NCI-H128 (cell line): ENCODE data around the gene ATG5.
"Not testable (repeated sequence)": the region's sequence is repeated elsewhere in the genome, so short reads cannot be mapped to it uniquely, and the experiment has no call there.

ENCODE experiments used
- DNase-seq: peaks from one replicate; lab custom pipeline; 2025; ENCODE audit not compliant: unreplicated experiment; lab: John Stamatoyannopoulos, UW

The ATG5 gene

GRCh38 chr6:106259748-106260147 is 65.8 kb downstream of the ATG5 start:
- DNase-seq, result not testable (repeated sequence)

- DNase-seq, result no peak
Observed at GRCh38 chr6:106258726-106259125, 66.8 kb downstream of the ATG5 start.

- no peak for DNase-seq
Observed at GRCh38 chr6:106257195-106257594, 68.4 kb downstream of the ATG5 start.

DNA sequence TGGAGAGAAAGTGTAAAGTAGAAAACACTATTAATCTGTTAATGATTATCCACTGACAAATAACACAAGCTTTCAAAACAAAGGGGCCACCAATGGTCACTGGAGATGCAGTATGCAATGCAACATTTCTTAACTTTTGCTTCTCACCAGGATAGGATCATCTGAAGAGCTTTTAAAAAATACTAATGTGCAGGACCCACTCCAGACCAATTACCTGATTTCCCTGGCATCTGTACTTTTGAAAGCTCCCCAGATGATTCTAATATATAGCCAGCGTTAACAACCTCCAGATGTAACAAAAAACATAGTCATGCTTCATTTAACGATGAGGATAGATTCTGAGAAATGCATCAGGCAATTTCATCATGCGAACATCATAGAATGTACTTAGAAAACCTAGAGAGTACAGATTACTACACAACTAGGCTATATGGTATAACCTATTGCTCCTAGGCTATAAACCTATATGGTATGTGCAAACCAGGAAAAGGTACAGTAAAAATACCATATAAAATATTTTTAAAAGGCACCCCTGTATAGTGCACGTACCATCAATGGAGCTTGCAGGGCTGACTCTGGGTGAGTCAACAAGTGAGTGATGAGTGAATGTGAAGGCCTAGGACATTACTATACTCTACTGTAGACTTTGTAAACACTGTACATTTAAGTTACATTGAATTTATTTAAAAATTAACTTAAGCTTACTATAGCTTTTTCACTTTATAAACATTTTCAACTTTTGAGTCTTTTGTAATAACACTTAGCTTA is 69.2 kb downstream of the ATG5 start:
- no peak for DNase-seq

GRCh38 chr6:106255306-106255705 is 70.3 kb downstream of the ATG5 start:
- no peak for DNase-seq

- DNase-seq, result no peak
Observed at GRCh38 chr6:106254636-106255035, 70.9 kb downstream of the ATG5 start.

DNA sequence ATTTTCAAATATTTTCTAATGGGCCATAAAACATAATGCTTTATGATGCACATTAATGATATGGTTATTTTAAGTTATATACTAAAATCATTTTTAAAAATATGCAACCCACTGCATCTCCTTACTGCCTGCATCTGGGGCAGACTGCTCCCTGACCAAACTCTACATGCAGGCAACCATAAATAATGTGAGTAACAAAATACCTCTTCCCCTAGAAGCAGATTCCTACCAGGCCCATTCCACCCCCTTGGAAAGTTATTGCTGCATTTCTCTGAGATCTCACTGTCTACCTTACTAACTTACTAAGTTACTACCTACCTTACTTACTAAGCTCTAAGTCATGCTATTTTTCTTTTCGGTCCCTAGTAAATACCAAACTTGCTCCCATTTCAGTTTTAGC is 71.8 kb downstream of the ATG5 start:
- DNase-seq, result no peak

DNA sequence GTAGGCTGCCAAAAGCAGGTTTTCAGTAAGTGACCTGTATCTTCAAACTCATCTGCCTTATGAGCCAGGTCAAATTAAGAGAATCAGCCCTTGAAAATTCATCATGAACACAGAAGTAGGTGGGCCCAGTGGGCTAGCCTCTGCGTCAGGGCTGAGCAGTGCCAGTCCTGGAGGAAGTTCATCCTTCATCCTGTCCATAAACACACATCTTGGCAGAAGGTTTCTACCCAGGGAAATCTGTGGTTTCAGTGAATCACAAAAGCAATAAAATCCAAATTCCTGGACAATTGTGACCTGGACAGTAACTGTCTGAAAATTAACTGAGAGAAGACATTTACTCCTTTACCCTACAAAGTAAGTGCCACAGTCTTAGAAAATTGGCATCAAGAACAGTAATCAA is 72.4 kb downstream of the ATG5 start:
- no peak for DNase-seq

DNA sequence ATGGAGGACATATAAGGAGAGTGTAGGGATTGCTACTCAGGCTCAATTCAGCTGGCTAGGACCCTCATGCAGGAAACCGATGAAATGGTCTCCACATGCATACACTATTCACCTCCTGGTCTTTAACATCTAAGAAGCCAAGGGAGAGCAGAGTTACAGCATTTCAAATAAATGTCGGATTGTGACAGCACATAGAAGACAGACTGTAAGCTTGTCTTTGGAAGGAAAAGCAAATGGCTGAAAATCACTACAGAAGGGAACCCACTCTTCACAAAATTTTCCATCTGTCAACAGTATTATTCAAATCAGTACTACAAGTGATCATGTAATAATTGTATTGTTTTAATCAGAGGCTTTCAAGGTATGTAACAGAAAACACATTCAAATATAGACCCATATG is 72.9 kb downstream of the ATG5 start:
- DNase-seq, result no peak

DNA sequence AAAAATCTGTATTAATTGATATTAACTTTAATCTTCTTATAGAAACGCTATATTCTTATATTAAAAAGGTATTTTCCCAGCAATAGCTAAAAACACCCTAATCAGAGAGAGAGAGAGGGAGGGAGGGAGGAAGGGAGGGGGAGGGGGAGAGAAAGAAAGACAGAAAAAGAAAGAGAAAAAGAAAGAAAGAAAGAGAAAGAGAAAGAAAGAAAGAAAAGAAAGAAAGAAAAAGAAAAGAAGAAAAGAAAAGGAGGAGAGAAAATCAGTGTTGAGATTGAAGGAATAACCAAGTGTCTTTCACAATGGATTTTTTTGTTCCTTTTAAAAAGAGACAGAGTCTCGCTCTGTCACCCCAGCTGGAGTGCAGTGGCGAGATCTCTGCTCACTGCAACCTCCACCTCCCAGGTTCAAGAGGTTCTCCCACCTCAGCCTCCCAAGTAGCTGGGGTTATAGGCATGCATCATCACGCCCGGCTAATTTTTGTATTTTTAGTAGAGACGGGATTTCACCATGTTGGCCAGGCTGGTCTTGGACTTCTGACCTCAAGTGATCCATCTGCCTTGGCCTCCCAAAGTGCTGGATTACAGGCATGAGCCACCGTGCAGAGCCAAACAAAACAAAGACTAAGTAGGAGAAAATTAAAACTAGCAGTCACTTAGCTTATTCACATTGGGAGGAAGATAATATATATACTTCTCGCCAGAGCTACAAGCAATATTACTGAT is 73.9 kb downstream of the ATG5 start:
- not testable (repeated sequence) for DNase-seq

- DNase-seq, result no peak
Observed at GRCh38 chr6:106250953-106251352, 74.6 kb downstream of the ATG5 start.

GRCh38 chr6:106249658-106250057 is 75.9 kb downstream of the ATG5 start:
- DNase-seq, result no peak

DNA sequence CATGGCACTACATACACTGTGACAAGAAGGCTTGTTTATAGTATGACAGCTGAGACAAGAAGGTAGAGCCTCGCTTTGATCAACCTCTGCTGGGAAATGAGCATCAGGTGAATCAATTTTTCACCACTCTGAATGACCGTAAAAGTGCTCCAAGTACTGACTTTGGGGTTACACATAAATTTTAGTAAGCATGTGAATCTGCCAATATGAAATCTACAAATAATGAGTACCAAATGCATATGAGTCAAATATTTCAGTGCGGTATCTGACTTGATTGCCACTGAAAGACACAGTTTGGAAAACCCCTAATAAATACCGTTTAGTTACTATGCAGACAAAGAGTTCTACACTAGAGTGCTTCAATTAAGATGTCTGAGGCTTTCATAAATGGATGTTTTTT is 77.8 kb downstream of the ATG5 start:
- DNase-seq, result no peak

- no peak for DNase-seq
Observed at GRCh38 chr6:106247293-106247692, 78.3 kb downstream of the ATG5 start.

DNA sequence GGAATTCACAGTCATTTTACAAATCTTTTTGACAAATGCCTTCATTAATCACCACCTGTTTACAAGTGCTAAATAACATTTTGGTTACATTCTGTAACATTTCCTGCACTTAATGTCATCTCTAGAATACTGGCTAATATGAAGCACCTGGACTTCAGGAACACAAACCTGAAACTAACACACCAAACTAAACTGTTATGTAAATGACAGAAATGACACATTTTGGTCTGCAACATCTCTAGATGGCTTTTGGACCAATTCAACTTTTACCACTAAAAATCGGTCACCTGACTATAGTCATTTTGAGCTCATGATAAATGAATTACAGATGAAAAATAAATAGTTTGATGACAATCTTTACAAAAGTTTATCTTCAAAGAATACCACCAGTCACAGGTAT is 80.6 kb downstream of the ATG5 start:
- DNase-seq, result no peak

GRCh38 chr6:106244521-106244920 is 81.0 kb downstream of the ATG5 start:
- no peak for DNase-seq

DNA sequence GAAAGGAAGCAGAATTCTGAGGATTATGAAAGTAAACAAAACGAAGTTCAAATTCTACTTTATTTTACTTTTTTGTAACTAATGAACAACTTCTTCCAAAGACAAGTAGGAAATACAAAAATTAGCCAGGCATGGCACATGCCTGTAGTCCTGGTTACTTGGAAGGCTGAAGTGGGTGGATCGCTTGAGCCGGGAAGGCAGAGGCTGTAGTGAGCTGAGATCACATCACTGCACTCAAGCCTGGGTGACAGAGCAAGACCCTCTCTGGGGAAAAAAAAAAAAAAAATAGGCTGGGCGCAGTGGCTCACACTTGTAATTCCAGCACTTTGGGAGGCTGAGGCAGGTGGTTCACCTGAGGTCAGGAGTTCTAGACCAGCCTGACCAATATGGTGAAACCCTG is 82.3 kb downstream of the ATG5 start:
- no peak for DNase-seq

- no peak for DNase-seq
Observed at GRCh38 chr6:106241498-106241897, 84.1 kb downstream of the ATG5 start.

DNA sequence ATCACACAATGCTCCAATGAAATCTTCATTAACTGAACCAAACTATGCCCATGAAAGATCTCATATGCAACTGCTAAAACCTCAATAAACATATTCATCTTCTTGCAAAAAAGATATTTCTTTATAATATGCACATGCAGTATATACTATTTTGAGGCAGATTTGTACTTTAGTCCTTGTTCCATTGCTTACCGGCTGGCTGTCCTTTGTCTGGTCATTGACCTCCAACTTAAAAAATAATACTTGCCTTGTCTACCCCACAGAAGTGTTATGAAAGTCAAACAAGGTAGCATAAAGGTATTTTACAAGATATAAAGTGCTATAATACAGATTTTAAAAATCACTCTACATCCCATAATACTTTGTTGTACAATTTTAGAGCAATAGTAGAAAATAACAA is 88.3 kb downstream of the ATG5 start:
- no peak for DNase-seq

- DNase-seq, result not testable (repeated sequence)
Observed at GRCh38 chr6:106229876-106230445, 95.6 kb downstream of the ATG5 start.

GRCh38 chr6:106227612-106228507 is 97.7 kb downstream of the ATG5 start:
- DNase-seq, result no peak
